Measurements from ENCODE around the gene B3GALT5.

- TF ChIP-seq CTCF (optimal IDR thresholded peaks at IDR 0.05 in 1 of 3, IDR thresholded peaks at IDR 0.05 in 1 of 3, conservative IDR thresholded peaks at IDR 0.05 in 1 of 3; ENCODE audit: extremely low read depth in 1 of 3, insufficient read depth in 2 of 3, low read length in 3 of 3): no peak
- TF ChIP-seq EZH2 (IDR thresholded peaks at IDR 0.05; ENCODE audit: low read length): no peak
Observed at GRCh38 chr21:39597595-39597994, 15.1 kb upstream of the B3GALT5 start.
